Upper lobe of left lung (tissue), 6 donors: ENCODE results near the gene CST7. TPM values are rescaled to one million over a fixed set of nuclear protein-coding genes. Genes with fewer than 3 reads are reported as not detected.

Source experiments
- ATAC-seq, 2 donors: fragments of 200-7000 bp; cut with Tn5 transposase; one replicate each; pipeline ENCODE4 v1.9.1; 2022; ENCODE audit warnings: mild to moderate bottlenecking in 2 of 2, moderate library complexity in 2 of 2; ENCODE audit not compliant: low FRiP score in 2 of 2
- DNase-seq, 2 donors: peaks; one replicate each; pipeline ENCODE4 v3.0.0-alpha.2; 2019 to 2020
- H3K27ac ChIP-seq, 4 donors: fragments of 200-600 bp; sonication (generic); one replicate each; pipeline ENCODE4 v1.5.1; 2016 to 2019
- H3K27me3 ChIP-seq, 4 donors: fragments of 200-600 bp; sonication (generic); one replicate each; pipeline ENCODE4 v1.5.1; 2017 to 2019
- H3K36me3 ChIP-seq, 4 donors: fragments of 200-600 bp; sonication (generic); one replicate each; pipeline ENCODE4 v1.5.1; 2016 to 2019
- H3K4me1 ChIP-seq, 4 donors: fragments of 200-600 bp; sonication (generic); one replicate each; pipeline ENCODE4 v1.5.1; 2018 to 2019
- H3K4me3 ChIP-seq, 4 donors: fragments of 200-600 bp; sonication (generic); one replicate each; pipeline ENCODE4 v1.5.1; 2017 to 2019; ENCODE audit warnings: mild to moderate bottlenecking in 2 of 4, moderate library complexity in 1 of 4
- H3K9me3 ChIP-seq, 4 donors: fragments of 200-600 bp; sonication (generic); one replicate each; pipeline ENCODE4 v1.5.1; 2018 to 2019
- EP300 ChIP-seq, 4 donors: sonication (generic); formaldehyde crosslinking; IDR thresholded peaks; one replicate each; pipeline ENCODE4 v1.5.1; 2017; ENCODE audit warnings: antibody characterized with exemption in 4 of 4, control low read depth in 2 of 4
- POLR2A ChIP-seq, 4 donors: fragments of 450-650 bp; IDR thresholded peaks; one replicate each; pipeline ENCODE4 v1.5.1; 2016 to 2017; ENCODE audit warnings: antibody characterized with exemption in 4 of 4, mild to moderate bottlenecking in 2 of 4
- POLR2AphosphoS5 ChIP-seq, 2 donors: sonication (generic); formaldehyde crosslinking; IDR thresholded peaks; one replicate each; pipeline ENCODE4 v1.5.1; 2017; ENCODE audit warnings: antibody characterized with exemption in 2 of 2
- WGBS, 2 donors: methylation state at CpG; one replicate each; pipeline ENCODE4 v1.1.5; 2017 to 2018; 5-methylcytosine and 5-hydroxymethylcytosine counted together
- total RNA-seq, 6 donors: library from RNA; depleted of rRNA in 4 of 6; stranded (reverse); fragments of >200 nt in 4 of 6; gene quantifications; one replicate each; pipeline versions ENCODE4 v1.1.0 to v1.2.1, GENCODE V29; 2016 to 2021
- TF ChIP-seq, protein P1 (sequence below), 6 experiments: fragments of 450-650 bp in 4 of 6; fragments of 200-600 bp in 2 of 6; sonication (generic) in 2 of 6; IDR thresholded peaks; one replicate each; pipeline ENCODE4 v1.5.1; 2016 to 2019; ENCODE audit warnings: antibody characterized with exemption in 6 of 6
- donor health status: DM: no; HTN: no; CAD: no; lungs with moderate emphysema.
- donor health status: DM: no; HTN: yes; CAD: no; lungs with severe emphysema.

Gene CST7
- total RNA-seq, 6 donors from 2014 or later = 13.7 to 28.3 (median 15.4) TPM; not detected in 1

DNA sequence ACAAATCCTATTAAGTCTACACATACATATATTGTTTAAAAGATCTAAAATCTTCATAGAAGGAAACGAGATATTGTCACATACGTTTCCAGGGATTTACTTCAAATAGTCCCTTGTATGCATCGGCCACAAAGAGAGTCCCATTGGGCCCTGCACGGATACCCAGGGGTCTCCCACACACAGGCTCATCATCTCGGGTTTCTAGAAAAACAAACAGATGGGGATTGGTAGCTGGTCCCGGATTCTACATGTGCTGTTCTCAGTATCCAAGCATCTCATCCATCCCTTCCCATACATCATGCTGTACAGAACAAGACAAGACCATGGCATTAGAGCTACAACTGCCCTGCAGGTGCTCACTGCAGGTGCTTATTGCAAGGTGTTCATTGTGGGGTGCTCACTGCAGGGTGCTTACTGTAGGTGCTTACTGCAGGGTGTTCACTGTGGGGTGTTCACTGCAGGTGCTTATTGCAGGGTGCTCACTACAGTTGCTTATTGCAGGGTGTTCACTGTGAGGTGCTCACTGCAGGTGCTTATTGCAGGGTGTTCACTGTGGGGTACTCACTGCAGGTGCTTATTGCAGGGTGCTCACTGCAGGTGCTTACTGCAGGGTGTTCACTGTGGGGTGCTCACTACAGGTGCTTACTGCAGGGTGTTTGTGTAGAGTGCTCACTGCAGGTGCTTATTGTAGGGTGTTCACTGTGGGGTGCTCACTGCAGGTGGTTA lies 22.5 kb downstream of the CST7 start:
- no peak overlapping the region for H3K4me3 ChIP-seq
- no peak for ATAC-seq
- H3K9me3 ChIP-seq = no peaks in the 10 kb centered on the region
- DNase-seq = peak in 1 of 2 donors; percentile 3
- H3K4me1 ChIP-seq = no peaks in the 10 kb centered on the region
- 81 to 89% methylated on average over 6 of the region's 6 CpGs for WGBS, 2 donors
- H3K36me3 ChIP-seq = peaks cover 6 to 75% (median 63%) of the 10 kb centered on the region in 4 donors
- H3K27ac ChIP-seq = no peak overlapping the region
- no peaks in the 10 kb centered on the region for H3K27me3 ChIP-seq
- TF ChIP-seq, protein P1, sequence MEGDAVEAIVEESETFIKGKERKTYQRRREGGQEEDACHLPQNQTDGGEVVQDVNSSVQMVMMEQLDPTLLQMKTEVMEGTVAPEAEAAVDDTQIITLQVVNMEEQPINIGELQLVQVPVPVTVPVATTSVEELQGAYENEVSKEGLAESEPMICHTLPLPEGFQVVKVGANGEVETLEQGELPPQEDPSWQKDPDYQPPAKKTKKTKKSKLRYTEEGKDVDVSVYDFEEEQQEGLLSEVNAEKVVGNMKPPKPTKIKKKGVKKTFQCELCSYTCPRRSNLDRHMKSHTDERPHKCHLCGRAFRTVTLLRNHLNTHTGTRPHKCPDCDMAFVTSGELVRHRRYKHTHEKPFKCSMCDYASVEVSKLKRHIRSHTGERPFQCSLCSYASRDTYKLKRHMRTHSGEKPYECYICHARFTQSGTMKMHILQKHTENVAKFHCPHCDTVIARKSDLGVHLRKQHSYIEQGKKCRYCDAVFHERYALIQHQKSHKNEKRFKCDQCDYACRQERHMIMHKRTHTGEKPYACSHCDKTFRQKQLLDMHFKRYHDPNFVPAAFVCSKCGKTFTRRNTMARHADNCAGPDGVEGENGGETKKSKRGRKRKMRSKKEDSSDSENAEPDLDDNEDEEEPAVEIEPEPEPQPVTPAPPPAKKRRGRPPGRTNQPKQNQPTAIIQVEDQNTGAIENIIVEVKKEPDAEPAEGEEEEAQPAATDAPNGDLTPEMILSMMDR (IDR thresholded peaks at IDR 0.05) = no peak
- TF ChIP-seq POLR2AphosphoS5 (IDR thresholded peaks at IDR 0.05) (no peak), EP300 (IDR thresholded peaks at IDR 0.05) (no peak), POLR2A (IDR thresholded peaks at IDR 0.05) (no peak)

DNA sequence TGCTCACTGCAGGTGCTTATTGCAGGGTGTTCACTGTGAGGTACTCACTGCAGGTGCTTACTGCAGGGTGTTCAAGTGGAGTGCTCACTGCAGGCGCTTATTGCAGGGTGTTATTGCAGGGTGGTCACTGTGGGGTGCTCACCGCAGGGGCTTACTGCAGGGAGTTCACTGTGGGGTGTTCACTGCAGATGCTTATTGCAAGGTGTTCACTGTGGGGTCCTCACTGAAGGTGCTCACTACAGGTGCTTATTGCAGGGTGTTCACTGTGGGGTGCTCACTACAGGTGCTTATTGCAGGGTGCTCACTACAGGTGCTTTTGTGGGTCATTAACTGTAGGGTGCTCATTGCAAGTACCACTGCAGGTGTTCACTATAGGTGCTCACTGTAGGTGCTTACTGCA lies 23.3 kb downstream of the CST7 start:
- Histone ChIP-seq H3K27ac (no peak overlapping the region), H3K27me3 (no peaks in the 10 kb centered on the region), H3K9me3 (no peaks in the 10 kb centered on the region), H3K36me3 (peaks cover 6 to 75% (median 62%) of the 10 kb centered on the region in 4 donors), H3K4me1 (no peaks in the 10 kb centered on the region), H3K4me3 (no peak overlapping the region)
- TF ChIP-seq POLR2A (IDR thresholded peaks at IDR 0.05) (no peak), POLR2AphosphoS5 (IDR thresholded peaks at IDR 0.05) (no peak), EP300 (IDR thresholded peaks at IDR 0.05) (no peak)
- TF ChIP-seq, protein P1 (IDR thresholded peaks at IDR 0.05) = no peak
- DNase-seq = peak in 1 of 2 donors; percentile 7
- no peak for ATAC-seq
- 82 to 100% methylated on average over 1 to 2 of the region's 2 CpGs for WGBS, 2 donors

DNA sequence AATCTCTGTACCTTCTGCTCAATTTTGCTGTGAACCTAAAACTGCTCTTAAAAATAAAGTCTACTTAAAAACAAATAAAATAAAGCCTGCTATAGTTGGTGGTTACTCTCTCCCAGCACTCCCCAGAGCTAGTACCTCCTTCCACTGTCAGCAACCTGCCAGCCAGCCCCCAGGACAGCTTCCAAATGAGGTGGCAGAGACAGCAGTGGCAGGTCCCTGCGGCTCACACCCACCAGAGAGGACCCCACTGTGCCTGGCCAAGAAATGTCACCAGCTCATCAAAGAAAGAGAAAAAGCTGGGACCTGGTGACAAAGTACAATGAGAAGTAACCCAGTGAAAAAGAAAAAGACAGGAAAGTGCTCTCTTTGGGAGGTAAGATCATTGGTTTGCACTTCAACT lies 28.3 kb downstream of the CST7 start:
- WGBS, 2 donors = 81 to 89% methylated on average over 1 of the region's 1 CpG
- no peaks in the 10 kb centered on the region for H3K9me3 ChIP-seq
- TF ChIP-seq POLR2AphosphoS5 (IDR thresholded peaks at IDR 0.05) = no peak
- no peak for TF ChIP-seq EP300 (IDR thresholded peaks at IDR 0.05)
- no peak for TF ChIP-seq POLR2A (IDR thresholded peaks at IDR 0.05)
- TF ChIP-seq, protein P1 (IDR thresholded peaks at IDR 0.05) = no peak

DNA sequence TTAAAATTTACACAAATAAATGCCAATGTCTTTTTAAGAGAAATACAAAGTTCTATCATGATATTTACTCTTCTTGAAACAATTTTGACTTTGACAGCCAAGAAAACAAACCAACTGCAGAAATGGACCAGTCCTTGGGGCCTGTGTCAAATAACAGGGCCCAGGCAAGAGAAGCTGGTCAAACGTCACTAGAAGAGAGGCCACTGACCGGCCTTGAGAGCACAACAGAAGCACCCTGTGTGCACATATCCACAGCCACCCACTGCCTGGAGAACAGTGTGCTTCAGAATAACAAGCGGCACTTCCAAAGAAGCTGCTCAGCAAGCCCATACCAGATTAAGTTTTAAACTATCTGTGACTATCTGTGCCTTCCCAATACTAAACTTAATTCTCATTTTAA lies 28.7 kb downstream of the CST7 start:
- H3K4me1 ChIP-seq = peaks cover 0 to 4% (median 2%) of the 10 kb centered on the region in 4 donors
- DNase-seq (peak in 1 of 2 donors; percentile 12), ATAC-seq (no peak)
- no peak overlapping the region for H3K4me3 ChIP-seq
- 82 to 90% methylated on average over 3 of the region's 3 CpGs for WGBS, 2 donors
- no peak overlapping the region for H3K27ac ChIP-seq
- TF ChIP-seq POLR2A (IDR thresholded peaks at IDR 0.05) (no peak), EP300 (IDR thresholded peaks at IDR 0.05) (no peak), POLR2AphosphoS5 (IDR thresholded peaks at IDR 0.05) (no peak)
- TF ChIP-seq, protein P1 (IDR thresholded peaks at IDR 0.05) = no peak
- H3K27me3 ChIP-seq = no peaks in the 10 kb centered on the region
- no peaks in the 10 kb centered on the region for H3K9me3 ChIP-seq
- H3K36me3 ChIP-seq = peaks cover 6 to 65% (median 27%) of the 10 kb centered on the region in 4 donors

More for the DNA sequence above, 28.3 kb downstream of the CST7 start:
- H3K36me3 ChIP-seq = peaks cover 6 to 65% (median 31%) of the 10 kb centered on the region in 4 donors
- peak in 1 of 2 donors; percentile 14 for DNase-seq
- no peak overlapping the region for H3K27ac ChIP-seq
- no peaks in the 10 kb centered on the region for H3K27me3 ChIP-seq
- no peak overlapping the region for H3K4me3 ChIP-seq
- ATAC-seq = no peak
- H3K4me1 ChIP-seq = no peaks in the 10 kb centered on the region
